Neural cell (in vitro differentiated cells): ENCODE results near the gene PRICKLE2. TPM values are rescaled to one million over a fixed set of nuclear protein-coding genes. Genes with fewer than 3 reads are reported as not detected.

Source experiments
- H2AFZ ChIP-seq: fragments of 200-600, 300-800 bp; sonication (generic), shearing (Covaris generic); 2 replicates; pipeline ENCODE4 v1.6.0; 2014; ENCODE audit warnings: low read depth, mild to moderate bottlenecking, antibody characterized with exemption, low read length, moderate library complexity
- H3F3A ChIP-seq: fragments of 200-600 bp; shearing (Covaris generic); 2 replicates; pipeline ENCODE4 v1.6.1; 2016; ENCODE audit warnings: mild to moderate bottlenecking, moderate library complexity, mixed read lengths, antibody characterized with exemption, low read length; ENCODE audit not compliant: insufficient read depth, poor library complexity, severe bottlenecking
- H3K27ac ChIP-seq: fragments of 200-600, 300-800 bp; sonication (generic), shearing (Covaris generic); 2 replicates; pipeline ENCODE4 v1.5.1; 2014; ENCODE audit warnings: mild to moderate bottlenecking, low read length, moderate library complexity
- H3K27me3 ChIP-seq: fragments of 300-800, 200-600 bp; sonication (generic), shearing (Covaris generic); 2 replicates; pipeline ENCODE4 v1.6.0; 2014; ENCODE audit warnings: mild to moderate bottlenecking, low read depth, low read length, moderate library complexity; ENCODE audit not compliant: insufficient read depth
- H3K36me3 ChIP-seq: fragments of 300-800, 200-600 bp; sonication (generic), shearing (Covaris generic); 2 replicates; pipeline ENCODE4 v1.5.1; 2014; ENCODE audit warnings: mild to moderate bottlenecking, antibody characterized with exemption, low read length, moderate library complexity; ENCODE audit not compliant: insufficient read depth
- H3K4me2 ChIP-seq: fragments of 300-800, 200-600 bp; sonication (generic), shearing (Covaris generic); 2 replicates; pipeline ENCODE4 v1.6.0; 2014; ENCODE audit warnings: mild to moderate bottlenecking, low read length
- H3K4me3 ChIP-seq: fragments of 300-800, 200-600 bp; sonication (generic), shearing (Covaris generic); 2 replicates; pipeline ENCODE4 v1.5.1; 2014; ENCODE audit warnings: mild to moderate bottlenecking, low read length, moderate library complexity
- H3K79me2 ChIP-seq: fragments of 200-600 bp; shearing (Covaris generic); replicated peaks from 2 replicates; pipeline ENCODE4 v1.6.0; 2014; ENCODE audit warnings: mild to moderate bottlenecking, low read length, moderate library complexity; ENCODE audit not compliant: insufficient read depth
- H3K9ac ChIP-seq: fragments of 300-800, 200-600 bp; sonication (generic), shearing (Covaris generic); 2 replicates; pipeline ENCODE4 v1.6.1; 2016; ENCODE audit warnings: mild to moderate bottlenecking, low read length, mixed read lengths
- H3K9me2 ChIP-seq: fragments of 200-600 bp; shearing (Covaris generic); 2 replicates; pipeline ENCODE4 v1.6.1; 2016; ENCODE audit warnings: mild to moderate bottlenecking, low read length, mixed read lengths; ENCODE audit not compliant: insufficient read depth
- H3K9me3 ChIP-seq: fragments of 200-600, 300-800 bp; sonication (generic), shearing (Covaris generic); 2 replicates; pipeline ENCODE4 v1.6.1; 2016; ENCODE audit warnings: mild to moderate bottlenecking, mixed run types, low read length, moderate library complexity, mixed read lengths
- H4K20me1 ChIP-seq: fragments of 200-600 bp; shearing (Covaris generic); 2 replicates; pipeline ENCODE4 v1.6.1; 2016; ENCODE audit warnings: mild to moderate bottlenecking, mixed run types; ENCODE audit not compliant: insufficient read depth
- EP300 ChIP-seq: fragments of 450-650 bp; conservative IDR thresholded peaks from 2 replicates; pipeline ENCODE4 v1.6.1; 2014; ENCODE audit warnings: antibody characterized with exemption, mild to moderate bottlenecking, moderate library complexity; ENCODE audit not compliant: poor library complexity, severe bottlenecking
- EZH2 ChIP-seq: fragments of 200-600, 300-800 bp; shearing (Covaris generic), sonication (generic); IDR thresholded peaks from 2 replicates; pipeline ENCODE4 v1.6.1; 2014; ENCODE audit warnings: antibody characterized with exemption, low read length, borderline replicate concordance, mild to moderate bottlenecking; ENCODE audit not compliant: insufficient read depth, poor library complexity, severe bottlenecking
- MXI1 ChIP-seq: fragments of 450-650 bp; conservative IDR thresholded peaks from 2 replicates; pipeline ENCODE4 v1.6.1; 2014; ENCODE audit warnings: antibody characterized with exemption, mild to moderate bottlenecking; ENCODE audit not compliant: poor library complexity, severe bottlenecking
- POLR2AphosphoS5 ChIP-seq: IDR thresholded peaks from 2 replicates; pipeline ENCODE4 v1.6.1; 2012
- RAD21 ChIP-seq: fragments of 450-650 bp; conservative IDR thresholded peaks from 2 replicates; pipeline ENCODE4 v1.6.1; 2014; ENCODE audit warnings: antibody characterized with exemption, mild to moderate bottlenecking, moderate library complexity
- SMC3 ChIP-seq: fragments of 450-650 bp; conservative IDR thresholded peaks from 2 replicates; pipeline ENCODE4 v1.6.1; 2014; ENCODE audit warnings: antibody characterized with exemption, mild to moderate bottlenecking, moderate library complexity; ENCODE audit not compliant: poor library complexity
- TAF1 ChIP-seq: IDR thresholded peaks from 2 replicates; pipeline ENCODE4 v1.6.1; 2012; ENCODE audit warnings: low read depth
- polyA plus RNA-seq: library from polyadenylated mRNA; depleted of rRNA; stranded (reverse); fragments of >200 nt; gene quantifications from 2 replicates; pipeline ENCODE4 v1.2.3, GENCODE V29; 2014
- TF ChIP-seq, protein P1 (sequence below): fragments of 450-650 bp; IDR thresholded peaks from 2 replicates; pipeline ENCODE4 v1.5.1; 2014; ENCODE audit warnings: antibody characterized with exemption, mild to moderate bottlenecking, moderate library complexity; ENCODE audit not compliant: poor library complexity, severe bottlenecking
- TF ChIP-seq, protein P2 (sequence below): IDR thresholded peaks from 2 replicates; pipeline ENCODE4 v1.6.1; 2012; ENCODE audit warnings: borderline replicate concordance

Gene PRICKLE2
- polyA plus RNA-seq, 1 donor from 2014 or later = 8.7 TPM

DNA sequence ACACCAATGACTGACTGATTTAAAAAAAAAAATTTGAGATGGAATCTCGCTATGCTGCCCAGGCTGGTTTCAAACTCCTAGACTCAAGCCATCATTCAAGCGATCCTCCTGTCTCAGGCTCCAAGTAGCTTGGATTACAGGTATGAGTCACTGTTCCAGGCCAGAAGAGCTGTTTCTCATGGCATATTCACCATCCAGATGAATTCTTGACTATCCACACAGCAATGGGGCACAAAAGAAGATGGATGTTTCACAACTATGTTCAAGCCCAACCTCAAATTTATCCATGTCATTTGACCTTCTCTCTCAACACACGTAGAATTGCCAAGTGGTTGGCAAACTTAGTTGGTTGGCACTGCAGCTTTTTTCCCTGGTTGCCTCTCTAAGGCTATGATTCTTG lies 40.6 kb downstream of the PRICKLE2 start:
- H3K9me2 ChIP-seq = no peaks in the 10 kb centered on the region
- H3K79me2 ChIP-seq = no peaks in the 10 kb centered on the region
- TF ChIP-seq EZH2 (no peak), RAD21 (no peak), SMC3 (no peak), MXI1 (no peak), POLR2AphosphoS5 (no peak), EP300 (no peak), TAF1 (no peak)
- TF ChIP-seq, protein P1, sequence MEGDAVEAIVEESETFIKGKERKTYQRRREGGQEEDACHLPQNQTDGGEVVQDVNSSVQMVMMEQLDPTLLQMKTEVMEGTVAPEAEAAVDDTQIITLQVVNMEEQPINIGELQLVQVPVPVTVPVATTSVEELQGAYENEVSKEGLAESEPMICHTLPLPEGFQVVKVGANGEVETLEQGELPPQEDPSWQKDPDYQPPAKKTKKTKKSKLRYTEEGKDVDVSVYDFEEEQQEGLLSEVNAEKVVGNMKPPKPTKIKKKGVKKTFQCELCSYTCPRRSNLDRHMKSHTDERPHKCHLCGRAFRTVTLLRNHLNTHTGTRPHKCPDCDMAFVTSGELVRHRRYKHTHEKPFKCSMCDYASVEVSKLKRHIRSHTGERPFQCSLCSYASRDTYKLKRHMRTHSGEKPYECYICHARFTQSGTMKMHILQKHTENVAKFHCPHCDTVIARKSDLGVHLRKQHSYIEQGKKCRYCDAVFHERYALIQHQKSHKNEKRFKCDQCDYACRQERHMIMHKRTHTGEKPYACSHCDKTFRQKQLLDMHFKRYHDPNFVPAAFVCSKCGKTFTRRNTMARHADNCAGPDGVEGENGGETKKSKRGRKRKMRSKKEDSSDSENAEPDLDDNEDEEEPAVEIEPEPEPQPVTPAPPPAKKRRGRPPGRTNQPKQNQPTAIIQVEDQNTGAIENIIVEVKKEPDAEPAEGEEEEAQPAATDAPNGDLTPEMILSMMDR = no peak
- TF ChIP-seq, protein P2, sequence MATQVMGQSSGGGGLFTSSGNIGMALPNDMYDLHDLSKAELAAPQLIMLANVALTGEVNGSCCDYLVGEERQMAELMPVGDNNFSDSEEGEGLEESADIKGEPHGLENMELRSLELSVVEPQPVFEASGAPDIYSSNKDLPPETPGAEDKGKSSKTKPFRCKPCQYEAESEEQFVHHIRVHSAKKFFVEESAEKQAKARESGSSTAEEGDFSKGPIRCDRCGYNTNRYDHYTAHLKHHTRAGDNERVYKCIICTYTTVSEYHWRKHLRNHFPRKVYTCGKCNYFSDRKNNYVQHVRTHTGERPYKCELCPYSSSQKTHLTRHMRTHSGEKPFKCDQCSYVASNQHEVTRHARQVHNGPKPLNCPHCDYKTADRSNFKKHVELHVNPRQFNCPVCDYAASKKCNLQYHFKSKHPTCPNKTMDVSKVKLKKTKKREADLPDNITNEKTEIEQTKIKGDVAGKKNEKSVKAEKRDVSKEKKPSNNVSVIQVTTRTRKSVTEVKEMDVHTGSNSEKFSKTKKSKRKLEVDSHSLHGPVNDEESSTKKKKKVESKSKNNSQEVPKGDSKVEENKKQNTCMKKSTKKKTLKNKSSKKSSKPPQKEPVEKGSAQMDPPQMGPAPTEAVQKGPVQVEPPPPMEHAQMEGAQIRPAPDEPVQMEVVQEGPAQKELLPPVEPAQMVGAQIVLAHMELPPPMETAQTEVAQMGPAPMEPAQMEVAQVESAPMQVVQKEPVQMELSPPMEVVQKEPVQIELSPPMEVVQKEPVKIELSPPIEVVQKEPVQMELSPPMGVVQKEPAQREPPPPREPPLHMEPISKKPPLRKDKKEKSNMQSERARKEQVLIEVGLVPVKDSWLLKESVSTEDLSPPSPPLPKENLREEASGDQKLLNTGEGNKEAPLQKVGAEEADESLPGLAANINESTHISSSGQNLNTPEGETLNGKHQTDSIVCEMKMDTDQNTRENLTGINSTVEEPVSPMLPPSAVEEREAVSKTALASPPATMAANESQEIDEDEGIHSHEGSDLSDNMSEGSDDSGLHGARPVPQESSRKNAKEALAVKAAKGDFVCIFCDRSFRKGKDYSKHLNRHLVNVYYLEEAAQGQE = no peak
- H3K9me3 ChIP-seq = no peaks in the 10 kb centered on the region
- H4K20me1 ChIP-seq = no peaks in the 10 kb centered on the region
- no peak overlapping the region for H3K27ac ChIP-seq
- no peak overlapping the region for H2AFZ ChIP-seq
- no peak overlapping the region for H3K4me3 ChIP-seq
- peaks cover 3% of the 10 kb centered on the region for H3F3A ChIP-seq
- no peaks in the 10 kb centered on the region for H3K27me3 ChIP-seq
- no peak overlapping the region for H3K9ac ChIP-seq
- no peaks in the 10 kb centered on the region for H3K36me3 ChIP-seq
- no peak overlapping the region for H3K4me2 ChIP-seq

DNA sequence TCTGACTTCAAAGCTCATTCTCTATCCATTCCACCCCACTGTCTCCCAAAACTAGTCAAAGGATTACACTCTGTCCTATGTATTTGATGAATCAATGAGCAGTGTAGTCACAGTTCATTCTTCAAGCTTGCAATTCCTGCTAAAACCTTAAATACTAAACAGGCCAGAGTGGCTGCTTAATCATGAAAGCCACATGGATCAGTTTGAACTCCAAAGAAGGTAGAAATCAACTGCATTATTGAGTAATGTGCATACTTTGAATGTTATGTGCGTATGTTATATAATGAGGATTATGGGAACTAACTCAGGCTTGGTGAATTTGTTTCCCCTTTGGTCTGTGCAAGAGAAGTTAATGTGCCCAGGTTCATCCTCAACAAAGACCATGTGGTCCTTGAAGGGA lies 45.4 kb downstream of the PRICKLE2 start:
- Histone ChIP-seq H3K4me3 (no peak overlapping the region), H3F3A (no peaks in the 10 kb centered on the region), H3K4me2 (no peak overlapping the region)

More for the DNA sequence above, 45.4 kb downstream of the PRICKLE2 start:
- Histone ChIP-seq H3K79me2 (no peaks in the 10 kb centered on the region), H3K9me3 (no peaks in the 10 kb centered on the region), H3K9ac (no peak overlapping the region), H3K9me2 (no peaks in the 10 kb centered on the region), H3K27ac (no peak overlapping the region), H3K27me3 (no peaks in the 10 kb centered on the region), H3K36me3 (no peaks in the 10 kb centered on the region), H4K20me1 (no peaks in the 10 kb centered on the region), H2AFZ (no peak overlapping the region)
- TF ChIP-seq TAF1 (no peak), MXI1 (no peak), EP300 (no peak), POLR2AphosphoS5 (no peak), RAD21 (no peak), SMC3 (no peak), EZH2 (no peak)
- TF ChIP-seq, protein P1 = no peak
- TF ChIP-seq, protein P2 = no peak
